Measurements from ENCODE around the gene B4GALT6. TPM values are rescaled to one million over a fixed set of nuclear protein-coding genes. Genes with fewer than 3 reads are reported as not detected.

B4GALT6 gene
- total and polyA plus RNA-seq, 2 experiments from 2014 or later: 3.2 to 14.1 TPM

GRCh38 chr18:31711365-31712172 lies 27.2 kb upstream of the B4GALT6 start:
- peaks cover 3% of the 10 kb centered on the region for H3K4me1 ChIP-seq (ENCODE audit: insufficient read depth)
- no peak for DNase-seq (ENCODE audit: low spot score)
- H3K9me3 ChIP-seq (ENCODE audit: low read depth): no peaks in the 10 kb centered on the region
- 78% methylated on average over 3 of the region's 3 CpGs for WGBS (ENCODE audit: low lambda C conversion rate, missing lambda C conversion rate)
- H3K27ac ChIP-seq: peak overlapping the region; percentile 9
- H3K4me2 ChIP-seq: no peak overlapping the region
- TF ChIP-seq CTCF (IDR thresholded peaks at IDR 0.05; ENCODE audit: poor library complexity) (no peak), EZH2 (IDR thresholded peaks at IDR 0.05; ENCODE audit: borderline replicate concordance) (no peak), EZH2phosphoT487 (IDR thresholded peaks at IDR 0.05; ENCODE audit: low read depth, severe bottlenecking, unreplicated experiment) (no peak)
- no peaks in the 10 kb centered on the region for H3K79me2 ChIP-seq
- no peaks in the 10 kb centered on the region for H3K27me3 ChIP-seq
- H3K9me2 ChIP-seq (replicated peaks; ENCODE audit: insufficient read depth): no peaks in the 10 kb centered on the region
- H2AFZ ChIP-seq: no peak overlapping the region
- no peaks in the 10 kb centered on the region for H4K20me1 ChIP-seq (ENCODE audit: insufficient read depth, poor library complexity, severe bottlenecking)
- H3K36me3 ChIP-seq (replicated peaks; ENCODE audit: insufficient read depth, low read depth): no peaks in the 10 kb centered on the region
- no peak overlapping the region for H3K4me3 ChIP-seq

GRCh38 chr18:31710826-31711225 lies 26.4 kb upstream of the B4GALT6 start:
- WGBS (ENCODE audit: low lambda C conversion rate, missing lambda C conversion rate): 48% methylated on average over 3 of the region's 3 CpGs
- no peak for TF ChIP-seq CTCF (IDR thresholded peaks at IDR 0.05; ENCODE audit: poor library complexity)

GRCh38 chr18:31707815-31708214 lies 23.4 kb upstream of the B4GALT6 start:
- Histone ChIP-seq H3K9me3 (ENCODE audit: low read depth) (no peaks in the 10 kb centered on the region), H3K9me2 (replicated peaks; ENCODE audit: insufficient read depth) (no peaks in the 10 kb centered on the region), H3K27me3 (no peaks in the 10 kb centered on the region), H2AFZ (no peak overlapping the region), H3K4me1 (ENCODE audit: insufficient read depth) (peaks cover 3% of the 10 kb centered on the region), H3K79me2 (no peaks in the 10 kb centered on the region), H3K36me3 (replicated peaks; ENCODE audit: insufficient read depth, low read depth) (no peaks in the 10 kb centered on the region), H4K20me1 (ENCODE audit: insufficient read depth, poor library complexity, severe bottlenecking) (no peaks in the 10 kb centered on the region), H3K27ac (no peak overlapping the region), H3K4me2 (no peak overlapping the region), H3K4me3 (no peak overlapping the region)
- TF ChIP-seq CTCF (IDR thresholded peaks at IDR 0.05; ENCODE audit: poor library complexity) (no peak), EZH2 (IDR thresholded peaks at IDR 0.05; ENCODE audit: borderline replicate concordance) (no peak), EZH2phosphoT487 (IDR thresholded peaks at IDR 0.05; ENCODE audit: low read depth, severe bottlenecking, unreplicated experiment) (no peak)
- no peak for DNase-seq (ENCODE audit: low spot score)

More at GRCh38 chr18:31710826-31711225, 26.4 kb upstream of the B4GALT6 start:
- Histone ChIP-seq H2AFZ (no peak overlapping the region), H3K4me3 (no peak overlapping the region), H3K27ac (no peak overlapping the region), H3K27me3 (no peaks in the 10 kb centered on the region), H3K79me2 (no peaks in the 10 kb centered on the region), H3K9me3 (ENCODE audit: low read depth) (no peaks in the 10 kb centered on the region), H3K4me1 (ENCODE audit: insufficient read depth) (peaks cover 3% of the 10 kb centered on the region), H4K20me1 (ENCODE audit: insufficient read depth, poor library complexity, severe bottlenecking) (no peaks in the 10 kb centered on the region), H3K9me2 (replicated peaks; ENCODE audit: insufficient read depth) (no peaks in the 10 kb centered on the region), H3K4me2 (no peak overlapping the region), H3K36me3 (replicated peaks; ENCODE audit: insufficient read depth, low read depth) (no peaks in the 10 kb centered on the region)
- no peak for DNase-seq (ENCODE audit: low spot score)

All from hepatocyte (in vitro differentiated cells).